GM12892 (cell line): ENCODE data around the gene NPHP1.

Source experiments
- POLR2A ChIP-seq: IDR thresholded peaks from 2 replicates; pipeline ENCODE4 v1.6.1; 2011; ENCODE audit warnings: low read depth, low read length, control low read depth
- POLR2AphosphoS5 ChIP-seq: IDR thresholded peaks from 2 replicates; pipeline ENCODE4 v1.6.1; 2011; ENCODE audit warnings: low read depth, low read length, control low read depth
- TAF1 ChIP-seq: IDR thresholded peaks from 2 replicates; pipeline ENCODE4 v1.6.1; 2011; ENCODE audit warnings: low read depth, mild to moderate bottlenecking, control low read depth, low read length, borderline replicate concordance

GRCh38 chr2:110101901-110102803 lies 102.7 kb downstream of the NPHP1 start:
- TF ChIP-seq POLR2A, result no peak
- TF ChIP-seq POLR2AphosphoS5, result no peak
- TF ChIP-seq TAF1, result no peak
